HepG2 (cell line): Measurements from ENCODE around the gene TOMM20. TPM values are rescaled to one million over a fixed set of nuclear protein-coding genes. Genes with fewer than 3 reads are reported as not detected.

ENCODE experiments used
- BCL3 ChIP-seq: sonication (generic); formaldehyde crosslinking; IDR thresholded peaks from 2 replicates; pipeline ENCODE4 v1.5.1; 2020; ENCODE audit warnings: mild to moderate bottlenecking, missing genetic modification reagents, moderate library complexity
- LRRFIP1 ChIP-seq: sonication (generic); formaldehyde crosslinking; conservative IDR thresholded peaks from 2 replicates; pipeline ENCODE4 v1.4.0; 2020; ENCODE audit warnings: missing genetic modification reagents
- MED8 ChIP-seq: sonication (generic); formaldehyde crosslinking; IDR thresholded peaks from 2 replicates; pipeline ENCODE4 v1.8.1; 2023; ENCODE audit warnings: mild to moderate bottlenecking, missing genetic modification reagents; ENCODE audit not compliant: insufficient replicate concordance
- MIXL1 ChIP-seq: IDR thresholded peaks from 2 replicates; pipeline ENCODE4 v1.6.1; 2016
- MLXIP ChIP-seq: sonication (generic); formaldehyde crosslinking; IDR thresholded peaks from 2 replicates; pipeline ENCODE4 v1.9.0; 2021; ENCODE audit warnings: missing genetic modification reagents, borderline replicate concordance
- NCOA1 ChIP-seq: sonication (generic); formaldehyde crosslinking; IDR thresholded peaks from 2 replicates; pipeline ENCODE4 v1.9.0; 2021; ENCODE audit warnings: missing genetic modification reagents
- RCOR2 ChIP-seq: IDR thresholded peaks from 2 replicates; pipeline ENCODE4 v1.6.1; 2016; ENCODE audit warnings: missing biosample characterization, missing genetic modification reagents
- ZBTB3 ChIP-seq: sonication (generic); formaldehyde crosslinking; IDR thresholded peaks from 2 replicates; pipeline ENCODE4 v1.4.0; 2020; ENCODE audit warnings: low read depth, mild to moderate bottlenecking, moderate library complexity, missing genetic modification reagents, borderline replicate concordance
- ZBTB33 ChIP-seq: sonication (generic); formaldehyde crosslinking; IDR thresholded peaks from 2 replicates; pipeline ENCODE4 v1.4.0; 2020; ENCODE audit warnings: missing genetic modification reagents
- ZNF512B ChIP-seq: sonication (generic); formaldehyde crosslinking; IDR thresholded peaks from 2 replicates; pipeline ENCODE4 v1.5.1; 2020; ENCODE audit warnings: missing genetic modification reagents, mild to moderate bottlenecking, borderline replicate concordance
- ZNF576 ChIP-seq: sonication (generic); formaldehyde crosslinking; IDR thresholded peaks from 2 replicates; pipeline ENCODE4 v1.4.0; 2020; ENCODE audit warnings: mild to moderate bottlenecking, missing genetic modification reagents
- polyA plus RNA-seq, 8 experiments: library from polyadenylated mRNA; depleted of rRNA in 3 of 8; stranded (reverse) in 7 of 8; unstranded in 1 of 8; fragments of >200 nt; fragmentation: Illumina TruSeq in 4 of 8; extraction: Trizol in 4 of 8; gene quantifications; 2 replicates each; pipeline versions ENCODE4 v1.2.1 to v1.2.3, GENCODE V29; 2011 to 2016; ENCODE audit warnings: low read depth in 4 of 8, missing spikeins in 1 of 8, mixed read lengths in 1 of 8; ENCODE audit not compliant: insufficient read depth in 1 of 8
- total RNA-seq, 5 experiments: library from RNA; depleted of rRNA; stranded (reverse); fragments of >200 nt; fragmentation: Illumina TruSeq; extraction: Trizol; gene quantifications; 2 replicates each; pipeline ENCODE4 v1.2.3, GENCODE V29; 2016; ENCODE audit warnings: low read depth in 1 of 5

Gene TOMM20
- total and polyA plus RNA-seq, 2 of the 13 experiments (the other 11 are each of a cell fraction or from before 2014, with no cell fraction given) = 153 to 376 TPM

- TF ChIP-seq ZNF512B = no peak; the same call in 1 of the 2 replicates
- TF ChIP-seq ZNF576 (CRISPR knock-in tag) = peak; percentile 37; the same call in 1 of the 2 replicates
- TF ChIP-seq RCOR2 (CRISPR knock-in tag) = peak; percentile 66; the same call in 1 of the 2 replicates
- TF ChIP-seq BCL3 = peak; percentile 92
- TF ChIP-seq MIXL1 = peak; percentile 54
- TF ChIP-seq LRRFIP1 (CRISPR knock-in tag) = no peak
- TF ChIP-seq MED8 (CRISPR knock-in tag) = peak; percentile 98
- TF ChIP-seq ZBTB3 (CRISPR knock-in tag) = no peak
- TF ChIP-seq MLXIP (CRISPR knock-in tag) = no peak
- TF ChIP-seq NCOA1 (CRISPR knock-in tag) = no peak; the same call in 1 of the 2 replicates
- peak; percentile 32; the same call in 1 of the 2 replicates for TF ChIP-seq ZBTB33
These were observed 55.2 kb downstream of the TOMM20 start (continued) for GRCh38 chr1:235073331-235073967.
